Measurements from ENCODE around the gene ETV6.

ETV6 gene

DNA sequence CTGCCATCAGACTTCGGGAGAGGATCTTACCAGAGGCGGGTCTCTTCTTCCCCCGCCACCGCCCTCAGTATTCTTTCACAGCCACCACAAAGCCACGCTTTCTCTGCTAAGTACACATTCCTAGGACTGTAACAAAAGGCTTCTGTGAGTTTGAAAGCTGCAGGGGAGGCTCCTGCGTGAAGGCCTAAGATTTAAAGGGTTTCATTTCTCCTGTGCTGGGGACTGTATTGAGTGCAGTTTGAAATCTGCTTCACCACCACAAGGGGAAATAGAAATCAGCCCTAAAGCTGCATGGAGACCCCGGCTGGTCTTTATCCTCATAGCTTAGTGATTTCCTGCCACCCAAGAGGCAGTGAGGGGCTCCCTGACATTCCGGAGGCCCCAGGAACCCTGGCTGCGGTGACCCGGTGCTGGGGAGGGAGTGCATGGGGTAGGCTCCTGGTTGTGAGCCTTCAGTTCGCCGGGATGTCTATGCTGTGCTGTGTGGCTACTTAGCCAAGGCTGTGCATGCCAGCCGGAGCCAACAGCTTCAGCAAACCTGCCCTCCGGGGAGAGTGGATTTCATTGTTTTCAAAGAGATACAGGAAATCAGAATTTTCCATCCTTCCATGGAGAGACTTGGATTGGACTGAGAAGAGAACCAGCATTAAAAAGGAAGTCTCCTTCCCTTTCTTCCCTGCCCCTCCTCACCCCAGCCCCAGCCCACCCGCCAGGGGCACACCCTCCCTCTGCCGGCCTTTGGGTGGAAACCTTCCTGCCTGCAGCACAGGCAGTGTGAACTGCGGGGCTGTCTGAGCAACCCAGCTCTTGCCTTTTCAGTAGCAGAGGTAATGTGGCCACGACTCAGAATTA lies 163.3 kb downstream of the ETV6 start:
- DNase-seq = no peak

DNA sequence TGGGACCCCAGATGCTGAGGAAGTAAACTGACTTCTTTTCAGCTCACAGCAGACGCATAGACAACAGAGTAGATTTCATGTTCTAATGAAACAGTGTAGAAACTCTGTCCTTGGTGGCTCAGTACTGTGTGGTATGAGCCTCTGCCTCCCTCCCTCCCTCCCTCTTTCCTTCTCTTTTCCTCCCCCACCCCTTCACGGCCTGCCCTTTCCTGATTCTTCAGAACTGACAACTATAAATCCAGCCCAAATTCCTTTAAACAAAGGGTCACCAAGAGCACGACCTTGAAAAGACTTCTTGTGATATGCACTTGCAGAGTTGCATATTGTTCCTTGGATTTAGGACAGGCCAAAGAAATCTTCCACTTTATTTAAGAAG lies 164.0 kb downstream of the ETV6 start:
- DNase-seq = no peak

DNA sequence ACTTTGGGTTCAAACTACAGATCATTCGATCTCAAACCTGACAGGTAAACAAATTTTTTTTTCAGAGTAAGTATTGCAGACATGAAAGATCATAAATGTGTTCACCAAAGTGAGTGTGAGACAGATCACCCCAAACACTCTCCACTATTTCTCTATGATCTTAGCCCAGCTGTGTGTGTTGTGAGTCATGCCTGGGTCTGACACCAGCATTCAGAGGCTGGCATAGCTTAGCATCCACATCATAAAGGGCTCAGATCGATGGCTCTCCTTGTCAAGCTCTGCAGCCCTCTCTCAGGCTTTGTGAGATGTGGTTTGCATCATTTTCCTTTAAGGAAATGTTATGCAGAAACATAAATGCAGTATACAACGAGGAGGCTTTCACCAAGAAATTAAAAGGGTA lies 164.9 kb downstream of the ETV6 start:
- DNase-seq = no peak

DNA sequence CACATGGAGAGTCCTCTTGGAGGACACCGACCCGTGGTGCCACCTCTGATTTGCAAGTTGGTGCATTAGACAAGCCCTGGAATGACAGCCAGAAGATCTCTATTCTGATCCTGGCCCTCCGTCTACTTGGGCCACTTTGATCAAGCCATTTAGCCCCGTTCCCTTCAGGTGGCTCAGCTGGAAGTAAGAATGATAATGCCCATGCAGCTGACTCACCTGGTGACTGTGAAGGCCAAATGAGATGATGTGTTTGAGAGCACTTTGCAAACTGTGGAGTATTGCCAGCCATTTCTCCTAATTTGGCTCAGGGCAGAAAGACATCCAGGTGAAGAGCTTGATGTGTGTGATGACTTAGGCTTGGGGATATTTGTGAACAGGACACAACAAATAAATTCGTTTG lies 165.9 kb downstream of the ETV6 start:
- DNase-seq = no peak

DNA sequence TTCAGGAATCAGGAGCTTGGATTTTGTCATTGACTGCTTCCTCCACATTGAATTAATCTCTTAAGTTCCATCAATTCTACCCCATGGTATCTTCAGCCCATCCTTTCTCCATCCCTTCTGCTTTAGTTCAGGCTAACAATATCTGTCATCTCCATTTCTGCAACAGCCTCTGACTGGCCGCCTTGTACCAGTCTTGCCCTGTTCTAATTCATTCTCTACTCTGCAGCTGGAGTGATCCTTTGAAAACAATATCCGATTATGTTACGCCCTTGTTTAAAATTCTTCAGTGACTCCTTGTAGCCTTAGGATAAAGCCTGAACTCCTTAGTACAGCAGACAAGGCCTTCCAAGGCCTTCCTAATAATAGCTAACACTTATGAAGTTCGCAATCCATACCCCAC lies 170.2 kb downstream of the ETV6 start:
- DNase-seq = no peak

DNA sequence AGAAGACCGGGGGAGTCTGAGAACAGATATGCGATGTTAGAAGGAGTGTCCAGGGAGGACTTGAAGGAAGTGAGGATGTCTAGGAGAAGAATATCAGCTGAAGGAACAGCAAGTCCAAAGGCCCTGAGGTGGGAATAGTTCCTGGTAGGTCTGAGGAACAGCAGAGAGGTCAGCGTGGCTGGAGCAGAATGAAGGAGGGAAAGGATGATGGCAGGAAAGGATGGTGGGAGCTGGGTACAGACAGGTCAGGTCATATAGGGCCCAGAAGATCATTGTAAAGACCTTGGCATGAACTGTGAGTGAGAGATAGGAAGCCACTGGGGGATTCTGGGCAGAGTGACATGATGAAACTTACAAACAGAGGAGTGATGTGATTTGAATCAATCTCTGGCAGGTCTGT lies 171.0 kb downstream of the ETV6 start:
- DNase-seq = no peak

DNA sequence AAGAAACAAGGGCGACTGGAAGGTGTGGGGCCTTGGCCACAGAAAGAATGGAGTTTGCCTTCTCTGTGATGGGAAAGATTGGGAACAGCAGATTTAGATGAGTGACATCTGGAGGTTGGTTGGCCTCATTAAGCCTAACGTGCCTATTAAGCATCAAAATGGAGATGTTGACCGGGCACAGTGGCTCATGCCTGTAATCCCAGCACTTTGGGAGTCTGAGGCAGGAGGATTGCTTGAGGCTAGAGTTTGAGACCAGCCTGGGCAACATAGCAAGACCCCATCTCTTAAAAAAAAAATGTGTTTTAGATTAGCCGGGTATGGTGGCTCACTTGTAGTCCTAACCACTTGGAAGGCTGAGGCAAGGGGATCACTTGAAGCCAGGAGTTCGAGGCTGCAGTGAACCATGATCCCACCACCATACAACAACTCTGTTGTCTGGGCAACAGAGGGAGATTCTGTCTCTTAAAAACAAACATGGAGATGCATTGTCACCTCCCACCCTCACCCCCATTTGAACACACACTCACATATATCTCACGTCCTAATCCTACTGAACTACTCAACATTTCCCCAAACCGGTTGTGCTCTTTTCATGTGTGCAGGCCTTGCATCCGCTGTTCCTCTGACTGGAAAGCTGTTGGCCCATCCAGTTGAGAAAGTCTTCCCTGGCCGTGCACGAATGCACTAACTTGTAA lies 172.1 kb downstream of the ETV6 start:
- no peak for DNase-seq

DNA sequence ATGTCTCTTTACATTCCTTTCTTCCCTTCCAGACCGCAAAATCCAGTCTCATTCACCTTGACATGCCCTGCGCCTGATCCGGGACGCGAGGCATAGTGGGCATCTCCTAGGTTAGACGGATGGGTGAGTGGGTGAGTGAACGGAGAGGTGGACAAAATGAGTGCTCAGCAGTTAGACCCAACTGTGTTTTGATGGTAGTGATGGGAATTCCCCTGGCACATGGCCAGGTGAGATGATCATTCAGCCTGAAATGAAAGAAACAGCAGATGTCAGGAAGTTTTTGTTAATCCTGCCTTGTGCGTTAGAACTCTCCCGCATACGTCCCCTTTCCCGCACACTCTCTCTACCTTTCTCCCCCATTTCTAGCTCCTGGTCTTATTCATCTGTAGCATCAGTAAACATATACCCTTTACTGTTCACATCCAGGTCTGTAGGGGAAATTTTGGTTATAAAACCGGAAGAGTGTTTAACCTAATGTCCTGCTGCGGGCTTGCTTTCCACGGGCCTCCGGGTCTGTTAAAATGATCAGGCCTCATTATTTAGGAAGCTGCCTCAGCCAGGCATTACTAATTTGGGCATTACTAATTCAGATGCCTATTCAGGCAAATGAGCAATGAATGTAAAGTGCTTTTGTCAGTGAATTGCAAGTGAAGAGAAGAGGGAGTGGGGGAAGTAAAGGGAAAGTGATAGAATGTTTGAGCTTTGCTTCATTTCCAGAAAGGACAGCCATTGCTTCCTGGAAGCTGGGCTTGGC lies 172.8 kb downstream of the ETV6 start:
- DNase-seq = peak in 2 of 4 experiments; percentile 5 to 11

DNA sequence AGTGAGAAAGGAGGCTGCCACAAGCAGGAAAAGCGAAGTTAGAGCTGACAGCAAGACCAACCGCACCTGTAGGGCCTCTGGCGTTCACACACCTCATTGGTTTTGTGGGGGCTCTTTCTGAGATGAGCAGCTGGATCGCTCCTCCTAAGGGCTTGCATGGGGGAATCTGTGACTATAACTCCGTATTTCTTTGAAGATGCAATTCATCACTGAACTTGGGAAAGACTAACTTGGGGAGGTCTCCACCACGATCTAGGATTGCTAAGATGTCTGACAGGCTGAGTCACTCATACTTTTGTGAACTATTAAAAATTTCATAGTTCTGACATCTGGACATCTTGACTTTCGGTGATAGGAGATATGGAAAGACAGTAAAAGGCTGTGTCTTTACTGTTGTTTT lies 173.6 kb downstream of the ETV6 start:
- no peak for DNase-seq

DNA sequence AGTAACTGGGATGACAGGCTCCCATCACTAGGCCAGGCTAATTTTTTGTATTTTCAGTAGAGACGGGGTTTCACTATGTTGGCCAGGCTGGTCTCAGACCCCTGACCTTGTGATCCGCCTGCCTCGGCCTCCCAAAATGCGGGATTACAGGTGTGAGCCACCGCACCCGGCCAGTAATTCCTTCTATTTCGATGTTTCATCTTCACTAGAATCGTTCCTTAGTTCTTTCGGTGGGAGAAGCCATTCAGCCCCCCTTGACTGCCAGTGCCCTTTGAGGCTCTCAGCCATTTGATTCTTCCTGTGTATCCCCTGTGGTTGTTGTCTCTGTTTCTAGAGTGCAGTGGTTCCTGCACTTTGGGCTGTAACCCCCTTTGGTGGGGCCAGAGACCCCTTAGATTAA lies 174.1 kb downstream of the ETV6 start:
- DNase-seq = no peak

DNA sequence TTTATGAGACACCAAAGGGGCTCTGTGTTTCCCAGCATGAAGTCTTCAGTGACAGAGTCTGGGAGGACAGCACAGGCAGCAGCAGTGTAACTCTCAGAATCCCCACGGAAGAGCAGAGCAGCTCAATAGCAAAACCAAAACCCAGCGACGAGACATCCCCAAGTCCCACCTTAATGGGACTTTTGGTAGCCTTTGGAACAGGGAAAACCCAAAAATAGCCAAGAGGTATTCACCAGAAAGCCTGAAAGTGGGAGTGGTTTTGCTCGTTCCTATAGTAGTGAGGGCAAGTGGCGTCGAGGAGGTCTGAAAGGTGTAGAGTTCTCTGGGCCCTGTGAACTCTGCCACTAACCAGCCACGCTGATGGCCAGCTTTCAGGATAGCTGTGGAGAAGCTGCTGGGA lies 174.6 kb downstream of the ETV6 start:
- DNase-seq = no peak

DNA sequence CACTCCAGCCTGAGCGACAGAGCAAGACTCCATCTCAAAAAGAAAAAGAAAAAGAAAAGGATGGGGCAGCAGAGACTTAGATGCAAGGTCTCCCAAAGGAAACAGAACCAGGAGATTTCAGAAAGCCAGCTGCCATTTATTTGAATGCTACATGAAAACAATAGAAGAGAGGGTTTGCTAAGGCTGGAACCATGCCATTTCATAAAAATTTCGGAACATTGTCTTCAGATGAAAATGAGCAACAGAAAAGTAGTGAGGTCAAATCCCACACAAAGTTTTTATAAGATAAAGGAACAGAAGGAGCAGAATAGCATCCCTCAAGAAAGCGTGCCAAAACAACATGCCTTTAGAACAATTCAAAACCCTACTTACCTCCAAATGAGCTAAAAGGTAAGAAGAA lies 175.3 kb downstream of the ETV6 start:
- DNase-seq = no peak

DNA sequence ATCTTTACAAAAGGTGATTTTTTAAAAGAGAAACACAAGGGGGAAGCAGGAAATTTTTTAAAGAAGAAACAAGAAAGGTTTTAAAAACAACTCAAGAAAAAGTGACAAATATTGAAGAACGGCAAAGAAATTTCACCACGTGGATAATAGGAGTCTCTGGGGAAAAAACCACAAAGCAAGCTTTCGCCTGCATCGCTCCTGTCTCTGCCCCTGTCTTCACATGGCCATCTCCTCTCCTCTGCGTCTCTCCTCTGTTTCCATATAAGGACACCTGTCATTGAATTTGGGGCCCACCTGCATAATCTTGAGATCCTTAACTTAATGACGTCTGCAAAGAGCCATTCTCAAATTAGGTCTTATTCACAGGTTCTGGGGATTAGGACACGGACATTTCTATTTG lies 175.8 kb downstream of the ETV6 start:
- DNase-seq = no peak

DNA sequence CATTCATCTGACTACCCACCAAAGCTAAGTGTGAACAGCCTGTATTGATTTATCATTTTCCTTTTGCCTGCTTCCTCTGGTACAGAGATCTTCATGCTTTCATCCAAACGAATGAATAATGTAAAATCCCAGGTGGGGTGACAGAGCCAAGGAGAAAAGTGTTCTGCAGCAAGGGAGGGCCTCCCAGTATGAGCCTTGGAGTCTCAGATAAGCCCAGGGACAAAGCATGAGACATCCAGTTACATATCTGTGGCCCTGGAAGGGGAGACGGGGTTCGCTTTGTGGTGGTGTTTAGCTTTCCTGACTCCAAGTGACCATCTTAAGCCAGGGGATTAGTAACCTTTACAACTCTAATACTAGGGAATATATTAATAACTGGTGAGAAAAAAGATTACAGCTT lies 177.1 kb downstream of the ETV6 start:
- no peak for DNase-seq

DNA sequence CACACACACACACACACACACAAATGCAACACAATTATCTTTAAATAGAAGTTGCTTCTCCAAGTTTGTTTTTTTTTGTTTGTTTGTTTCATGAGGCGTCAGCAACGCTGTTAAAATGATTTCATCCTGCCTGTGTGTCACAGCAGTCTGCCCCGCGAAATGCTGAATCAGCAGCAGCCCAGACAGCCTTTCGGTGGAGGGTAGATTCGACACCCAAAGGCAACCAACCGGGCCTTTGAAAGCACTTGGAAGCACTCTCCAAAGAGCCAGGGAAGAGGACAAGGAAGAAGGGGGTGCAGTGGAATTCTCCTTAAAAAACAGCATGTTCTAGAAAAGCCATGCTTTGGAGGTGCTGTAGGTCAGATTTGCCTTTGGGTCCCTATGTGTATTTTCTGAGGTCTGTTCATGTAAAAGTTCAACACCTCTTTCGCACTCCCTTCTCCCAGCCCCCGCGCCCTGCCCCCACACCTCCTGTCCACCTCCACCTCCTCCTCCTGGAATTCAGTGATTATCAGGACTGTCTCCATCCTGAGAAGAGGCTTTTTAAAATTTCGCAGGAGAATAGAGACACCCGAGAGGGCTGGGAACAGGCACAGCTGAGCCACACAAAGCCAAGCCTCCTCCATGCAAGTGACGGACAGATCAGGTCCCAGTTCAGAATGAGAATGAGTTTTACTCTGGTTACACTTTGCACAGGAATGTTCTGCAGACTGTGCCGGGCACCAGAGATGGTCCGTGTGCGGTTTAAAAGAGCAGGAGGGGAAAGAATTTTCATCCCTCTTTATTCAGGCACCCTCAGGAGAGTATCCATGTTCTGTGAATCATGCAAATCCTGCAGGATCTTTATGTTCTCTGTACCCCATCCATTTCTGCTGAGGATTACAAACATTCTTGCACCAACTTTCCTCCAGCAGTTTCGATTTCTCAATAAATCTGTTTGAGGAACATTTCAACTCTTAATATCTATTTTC lies 177.9 kb downstream of the ETV6 start:
- no peak for DNase-seq

DNA sequence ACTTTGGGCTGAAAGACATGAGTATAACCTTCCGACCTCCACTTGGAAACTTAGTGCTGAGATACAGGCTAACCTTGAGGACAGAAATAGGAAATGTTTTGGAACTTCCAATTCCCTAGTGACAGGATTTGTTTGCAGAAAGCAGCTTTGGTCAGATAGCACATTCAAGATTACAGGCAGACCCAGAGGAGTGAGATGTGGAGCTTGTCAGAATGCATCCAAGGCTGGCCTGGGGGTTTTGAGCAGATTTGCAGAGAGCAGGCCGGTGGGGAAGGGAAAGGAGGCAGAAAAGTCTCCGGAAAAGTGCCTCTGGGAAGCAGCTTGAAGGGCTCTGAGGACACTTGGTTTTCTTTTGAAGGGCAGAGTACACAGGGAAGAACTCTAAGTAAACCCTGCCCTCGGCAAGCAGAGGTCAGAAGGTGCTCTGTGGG lies 180.3 kb downstream of the ETV6 start:
- no peak for DNase-seq

DNA sequence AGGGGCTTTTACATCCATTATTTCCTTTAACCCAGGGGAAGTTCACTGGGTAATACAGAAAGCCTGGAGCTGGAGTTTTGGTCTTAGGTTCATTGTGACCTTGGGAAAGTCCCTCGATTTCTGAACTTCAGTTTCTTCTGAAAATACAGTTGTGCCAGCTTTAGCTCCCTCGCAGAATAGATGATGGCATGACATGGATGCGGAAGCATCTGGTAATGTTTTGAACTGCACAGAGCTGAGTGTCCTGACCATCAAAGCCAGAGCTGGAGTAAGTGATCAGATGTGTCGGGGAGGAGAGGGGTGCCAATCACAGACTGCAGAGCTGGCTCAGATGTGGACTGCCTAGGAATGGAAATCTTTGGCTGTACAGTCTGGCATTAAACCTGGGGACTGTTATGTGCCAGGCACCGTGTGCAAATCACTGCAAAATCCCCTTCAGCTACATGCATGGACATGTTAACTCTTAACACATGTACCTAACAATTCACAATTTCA lies 180.9 kb downstream of the ETV6 start:
- DNase-seq = no peak

DNA sequence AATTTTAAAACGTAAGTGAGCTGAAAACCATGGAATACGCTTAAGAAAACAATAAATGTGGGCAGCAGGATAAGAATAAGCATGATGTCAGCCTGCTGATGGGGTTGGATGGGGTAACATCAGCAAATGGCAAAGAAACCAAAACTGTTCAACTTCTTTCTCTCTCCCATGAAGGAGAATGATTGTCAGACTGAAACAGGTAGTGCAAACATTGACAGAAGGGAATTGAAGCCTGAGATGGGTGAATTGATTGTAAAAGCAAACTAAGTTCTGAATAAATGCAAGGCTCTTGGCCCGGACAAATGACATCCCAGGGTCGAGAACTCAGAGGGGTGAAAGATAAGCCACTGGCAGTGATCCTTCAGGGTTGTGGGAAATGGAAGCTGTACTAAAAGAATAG lies 182.6 kb downstream of the ETV6 start:
- no peak for DNase-seq

DNA sequence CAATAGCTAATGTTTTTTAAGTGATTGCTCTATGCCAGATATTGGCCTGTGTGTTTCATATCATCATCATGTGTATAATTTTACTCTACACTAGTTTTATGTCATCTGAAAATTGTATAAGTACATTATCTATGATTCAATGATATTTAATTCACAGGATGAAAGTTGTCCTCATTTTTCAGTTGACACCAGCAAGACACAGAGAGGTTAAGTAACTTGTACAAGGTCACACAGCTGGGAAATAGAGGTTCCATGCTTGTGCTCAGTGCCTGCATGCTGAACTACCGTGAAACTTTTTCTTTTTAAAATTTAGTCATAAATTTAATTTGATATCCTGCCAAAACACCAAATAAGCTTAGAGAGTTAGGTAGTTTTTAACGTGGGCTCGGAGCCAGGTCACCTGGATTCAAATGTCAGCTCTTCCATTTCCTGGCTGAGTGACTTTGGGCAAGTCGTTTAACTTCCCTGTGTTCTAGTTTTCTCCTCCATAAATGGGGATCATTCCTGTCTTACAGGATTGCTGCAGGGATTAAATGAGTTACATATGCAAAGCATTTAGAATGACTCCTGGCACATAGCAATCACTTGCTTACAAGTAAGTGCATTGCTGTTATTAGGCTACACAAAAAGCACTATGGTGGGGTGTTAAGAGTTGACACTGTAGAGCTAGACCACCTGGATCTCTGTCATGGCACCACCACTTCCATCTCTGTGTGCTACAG lies 183.9 kb downstream of the ETV6 start:
- DNase-seq = no peak

DNA sequence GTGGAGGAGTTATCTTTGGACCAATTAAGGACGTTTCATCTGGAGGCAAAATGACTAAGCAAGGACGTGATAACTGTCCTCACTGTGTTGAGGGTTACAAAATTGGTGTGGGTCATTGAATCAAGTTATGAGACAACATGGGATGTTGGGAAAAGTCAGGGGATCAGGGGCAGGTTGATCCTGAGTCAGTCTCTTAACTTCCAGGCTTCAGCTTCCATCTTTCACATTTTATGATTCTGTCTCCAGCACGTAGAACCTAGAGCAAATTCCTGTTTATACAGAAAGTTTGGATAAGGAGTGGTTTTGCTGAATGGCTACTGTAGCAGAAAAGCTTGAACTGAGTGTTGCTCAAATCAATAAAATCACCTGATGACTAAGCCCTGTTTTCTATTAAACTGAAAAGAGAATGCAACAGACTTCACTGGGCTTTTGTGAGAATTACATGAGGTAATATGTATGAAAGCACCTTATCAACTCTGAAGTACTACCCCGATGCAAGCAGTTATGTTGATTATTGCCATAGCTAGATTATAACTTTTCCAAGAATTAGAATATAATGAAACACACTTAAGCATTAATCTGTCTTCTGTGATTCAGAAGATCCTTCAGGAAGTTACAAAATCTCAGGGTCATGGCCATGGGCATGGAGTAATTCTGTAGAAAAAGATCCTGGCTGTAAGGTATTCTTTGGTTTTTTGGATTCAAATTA lies 184.8 kb downstream of the ETV6 start:
- no peak for DNase-seq

DNA sequence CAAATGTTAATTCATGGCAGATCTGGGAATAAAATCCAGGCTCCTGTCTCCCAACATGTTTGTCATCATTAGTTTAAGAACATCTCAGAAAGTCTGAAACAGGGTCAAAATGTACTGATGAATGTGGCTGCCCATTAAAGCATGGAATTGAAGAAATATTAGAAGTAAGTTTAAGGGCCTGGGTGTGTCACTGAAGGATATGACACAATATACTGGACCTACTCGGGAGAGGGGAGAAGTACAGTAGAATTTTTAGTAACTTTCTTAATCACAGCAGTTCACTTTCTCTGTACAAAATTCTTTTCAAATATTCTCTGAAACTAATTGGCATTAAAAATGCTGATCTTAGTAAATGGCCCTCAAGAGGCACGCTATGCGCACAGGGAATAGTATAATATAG lies 185.5 kb downstream of the ETV6 start:
- no peak for DNase-seq
